Globus pallidus (tissue), 1 donor: ENCODE results near the gene GYPA.
"Not testable (repeated sequence)": the region's sequence is repeated elsewhere in the genome, so short reads cannot be mapped to it uniquely, and the experiment has no call there.

ENCODE experiments used
- DNase-seq: peaks from one replicate; pipeline ENCODE4 v3.0.0-alpha.2; 2015; ENCODE audit warnings: low spot score

The GYPA gene

GRCh38 chr4:144128709-144129320 is 11.7 kb downstream of the GYPA start:
- DNase-seq, result not testable (repeated sequence)

GRCh38 chr4:144125109-144125508 is 15.4 kb downstream of the GYPA start:
- DNase-seq, result not testable (repeated sequence)

- DNase-seq, result not testable (repeated sequence)
Observed at GRCh38 chr4:144123982-144124635, 16.4 kb downstream of the GYPA start.

- not testable (repeated sequence) for DNase-seq
Observed at GRCh38 chr4:144123269-144123668, 17.2 kb downstream of the GYPA start.

- DNase-seq, result not testable (repeated sequence)
Observed at GRCh38 chr4:144119752-144120151, 20.8 kb downstream of the GYPA start.

- no peak for DNase-seq
Observed at GRCh38 chr4:144115519-144115918, 25.0 kb downstream of the GYPA start.

- DNase-seq, result no peak
Observed at GRCh38 chr4:144113546-144113945, 27.0 kb downstream of the GYPA start.

DNA sequence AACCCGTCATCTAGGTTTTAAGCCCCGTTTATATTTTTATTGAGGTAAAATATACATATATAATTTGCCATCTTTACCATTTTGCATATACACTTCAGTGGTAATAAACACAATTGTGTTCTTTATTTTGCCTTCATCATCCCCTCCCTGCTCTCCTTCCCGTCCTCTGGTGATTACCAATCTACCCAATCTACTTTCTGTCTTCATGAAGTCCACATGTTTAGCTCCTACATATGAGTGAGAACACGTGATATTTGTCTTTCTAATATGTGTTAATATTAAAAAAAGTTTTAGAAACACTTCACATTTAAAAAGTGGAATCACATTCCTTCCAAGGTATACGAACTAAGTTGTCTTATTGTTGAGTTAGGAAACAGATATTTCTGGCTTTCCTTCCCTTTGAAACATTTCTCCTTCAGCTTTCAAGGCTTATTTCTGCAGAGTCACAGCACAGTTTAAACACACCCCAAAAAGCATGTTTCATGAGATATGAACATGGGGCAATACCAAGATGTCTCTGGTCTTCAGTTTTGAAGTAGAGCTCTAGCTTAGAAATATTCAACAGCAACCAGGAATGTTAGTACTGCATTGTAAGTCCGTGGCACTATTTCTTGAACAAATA is 35.9 kb downstream of the GYPA start:
- no peak for DNase-seq

GRCh38 chr4:144097776-144098175 is 42.7 kb downstream of the GYPA start:
- DNase-seq, result not testable (repeated sequence)

DNA sequence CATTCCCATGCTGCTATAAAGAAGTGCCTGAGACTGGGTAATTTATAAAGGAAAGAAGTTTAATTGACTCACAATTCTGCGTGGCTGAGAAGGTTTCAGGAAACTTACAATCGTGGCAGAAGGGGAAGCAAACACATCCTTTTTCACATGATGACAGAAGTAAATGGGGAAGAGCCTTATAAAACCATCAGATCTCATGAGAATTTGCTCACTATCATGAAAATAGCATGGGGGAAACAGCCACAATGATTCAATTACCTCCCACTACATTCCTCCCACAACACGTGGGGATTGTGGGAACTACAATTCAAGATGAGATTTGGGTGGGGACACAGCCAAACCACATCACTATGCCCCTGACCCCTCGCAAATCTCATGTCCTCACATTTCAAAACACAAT is 46.5 kb downstream of the GYPA start:
- not testable (repeated sequence) for DNase-seq

GRCh38 chr4:144091181-144091580 is 49.3 kb downstream of the GYPA start:
- DNase-seq, result not testable (repeated sequence)

DNA sequence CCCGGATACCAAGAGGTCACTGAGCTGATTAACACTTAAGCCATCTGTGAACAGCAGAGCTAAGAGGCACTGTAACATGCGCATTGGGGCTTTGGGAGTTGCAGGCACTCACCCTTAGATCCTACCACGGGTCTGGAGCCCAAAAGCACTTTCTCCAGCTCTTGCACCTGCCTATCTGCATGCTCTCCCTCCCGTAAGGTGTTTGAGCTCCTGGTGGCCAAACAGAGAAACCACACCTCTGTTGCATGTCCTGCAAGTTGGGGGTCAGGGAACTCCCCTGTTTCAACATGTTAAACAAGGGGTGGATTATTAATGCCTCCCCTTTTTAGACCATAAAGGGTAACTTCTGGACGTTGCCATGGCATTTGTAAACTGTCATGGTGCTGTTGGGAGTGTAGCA is 49.8 kb downstream of the GYPA start:
- no peak for DNase-seq

DNA sequence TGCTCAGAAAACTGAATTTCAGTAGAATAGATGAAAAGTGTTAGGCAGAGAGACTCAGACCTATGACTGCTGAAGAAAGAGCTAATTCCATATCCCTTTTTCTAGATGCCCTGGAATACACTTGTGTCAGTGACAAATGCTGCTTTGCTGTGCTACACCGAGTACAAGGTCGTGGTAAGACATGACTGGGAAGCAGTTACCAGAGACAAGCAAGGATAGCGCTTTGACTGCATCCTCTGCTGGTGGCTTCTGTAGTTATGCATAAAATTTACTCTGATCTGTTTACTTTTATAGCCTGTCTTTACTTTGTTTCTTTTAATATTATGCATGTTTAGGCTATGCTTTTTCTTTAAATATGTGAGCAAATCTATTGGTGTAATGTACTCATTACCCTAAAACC is 58.5 kb downstream of the GYPA start:
- DNase-seq, result not testable (repeated sequence)

GRCh38 chr4:144080135-144080534 is 60.4 kb downstream of the GYPA start:
- DNase-seq, result not testable (repeated sequence)

- DNase-seq, result not testable (repeated sequence)
Observed at GRCh38 chr4:144078746-144079145, 61.8 kb downstream of the GYPA start.

DNA sequence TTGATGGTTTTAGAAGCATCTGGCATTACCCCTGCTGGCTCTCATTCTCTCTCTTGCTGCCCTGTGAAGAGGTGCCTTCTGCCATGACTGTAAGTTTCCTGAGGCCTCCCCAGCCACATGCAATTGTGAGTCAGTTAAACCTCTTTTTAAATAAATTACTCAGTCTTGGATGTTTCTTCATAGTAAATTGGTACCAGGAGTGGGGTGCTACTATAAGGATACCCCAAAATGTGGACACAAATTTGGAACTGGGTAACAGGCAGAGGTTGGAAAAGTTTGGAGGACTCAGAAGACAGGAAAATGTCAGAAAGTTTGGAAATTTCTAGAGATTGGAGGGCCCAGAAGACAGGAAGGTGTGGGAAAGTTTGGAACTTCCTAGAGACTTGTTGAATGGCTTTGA is 79.0 kb downstream of the GYPA start:
- not testable (repeated sequence) for DNase-seq

- not testable (repeated sequence) for DNase-seq
Observed at GRCh38 chr4:144060234-144060859, 80.2 kb downstream of the GYPA start.
